HepG2 (cell line): Measurements from ENCODE around the gene GDF7. TPM values are rescaled to one million over a fixed set of nuclear protein-coding genes. Genes with fewer than 3 reads are reported as not detected.

Source experiments
- ETV5 ChIP-seq: IDR thresholded peaks from 2 replicates; pipeline ENCODE4 v1.6.1; 2018; ENCODE audit warnings: missing biosample characterization, missing genetic modification reagents, inconsistent platforms, borderline replicate concordance
- FOXC1 ChIP-seq: sonication (generic); formaldehyde crosslinking; IDR thresholded peaks from 2 replicates; pipeline ENCODE4 v1.8.0; 2022; ENCODE audit warnings: mild to moderate bottlenecking, missing genetic modification reagents, borderline replicate concordance
- FOXK2 ChIP-seq: fragments of 450-650 bp; IDR thresholded peaks from 2 replicates; pipeline ENCODE4 v1.6.1; 2016
- FOXP4 ChIP-seq: sonication (generic); formaldehyde crosslinking; IDR thresholded peaks from 2 replicates; pipeline ENCODE4 v1.4.0; 2020; ENCODE audit warnings: missing genetic modification reagents
- GMEB2 ChIP-seq: IDR thresholded peaks from 2 replicates; pipeline ENCODE4 v1.6.1; 2016; ENCODE audit warnings: missing biosample characterization, missing genetic modification reagents, low read depth
- MXD1 ChIP-seq: sonication (generic); formaldehyde crosslinking; IDR thresholded peaks from 2 replicates; pipeline ENCODE4 v1.4.0; 2020; ENCODE audit warnings: mild to moderate bottlenecking, missing genetic modification reagents
- PHF20 ChIP-seq: sonication (generic); formaldehyde crosslinking; IDR thresholded peaks from 2 replicates; pipeline ENCODE4 v1.5.0; 2020; ENCODE audit warnings: mild to moderate bottlenecking, missing genetic modification reagents
- PHF8 ChIP-seq: sonication (generic); formaldehyde crosslinking; IDR thresholded peaks from 2 replicates; pipeline ENCODE4 v1.5.0; 2020; ENCODE audit warnings: missing genetic modification reagents
- SMAD3 ChIP-seq: sonication (generic); formaldehyde crosslinking; IDR thresholded peaks from 2 replicates; pipeline ENCODE4 v1.4.0; 2020; ENCODE audit warnings: missing genetic modification reagents
- SSRP1 ChIP-seq: IDR thresholded peaks from 2 replicates; pipeline ENCODE4 v1.6.1; 2016; ENCODE audit warnings: control low read depth
- TGIF2 ChIP-seq: IDR thresholded peaks from 2 replicates; pipeline ENCODE4 v1.6.1; 2016; ENCODE audit warnings: control low read depth, missing compliant biosample characterization
- YEATS2 ChIP-seq: sonication (generic); formaldehyde crosslinking; IDR thresholded peaks from 2 replicates; pipeline ENCODE4 v1.4.0; 2020; ENCODE audit warnings: missing genetic modification reagents, borderline replicate concordance
- ZFP91 ChIP-seq: sonication (generic); formaldehyde crosslinking; IDR thresholded peaks from 2 replicates; pipeline ENCODE4 v1.9.0; 2022; ENCODE audit warnings: missing genetic modification reagents, mild to moderate bottlenecking, borderline replicate concordance
- ZNF124 ChIP-seq: sonication (generic); formaldehyde crosslinking; IDR thresholded peaks from 2 replicates; pipeline ENCODE4 v1.4.0; 2020; ENCODE audit warnings: missing genetic modification reagents
- ZNF138 ChIP-seq: sonication (generic); formaldehyde crosslinking; IDR thresholded peaks from 2 replicates; pipeline ENCODE4 v1.5.0; 2020; ENCODE audit warnings: mild to moderate bottlenecking, low read depth, missing genetic modification reagents
- ZNF24 ChIP-seq: fragments of 450-650 bp; IDR thresholded peaks from 2 replicates; pipeline ENCODE4 v1.6.1; 2017; ENCODE audit warnings: antibody characterized with exemption, mild to moderate bottlenecking
- ZNF281 ChIP-seq: sonication (generic); formaldehyde crosslinking; IDR thresholded peaks from 2 replicates; pipeline ENCODE4 v1.4.0; 2020; ENCODE audit warnings: missing genetic modification reagents, borderline replicate concordance
- ZNF335 ChIP-seq: sonication (generic); formaldehyde crosslinking; IDR thresholded peaks from 2 replicates; pipeline ENCODE4 v1.4.0; 2020; ENCODE audit warnings: missing genetic modification reagents
- ZNF530 ChIP-seq: sonication (generic); formaldehyde crosslinking; IDR thresholded peaks from 2 replicates; pipeline ENCODE4 v1.5.0; 2020; ENCODE audit warnings: low read depth, mild to moderate bottlenecking, missing genetic modification reagents
- ZNF547 ChIP-seq: sonication (generic); formaldehyde crosslinking; IDR thresholded peaks from 2 replicates; pipeline ENCODE4 v1.5.1; 2020; ENCODE audit warnings: mild to moderate bottlenecking, missing genetic modification reagents
- ZNF614 ChIP-seq: IDR thresholded peaks from 2 replicates; pipeline ENCODE4 v1.6.1; 2018; ENCODE audit warnings: missing biosample characterization, missing genetic modification reagents, inconsistent platforms, borderline replicate concordance
- polyA plus RNA-seq, 8 experiments: library from polyadenylated mRNA; depleted of rRNA in 3 of 8; stranded (reverse) in 7 of 8; unstranded in 1 of 8; fragments of >200 nt; fragmentation: Illumina TruSeq in 4 of 8; extraction: Trizol in 4 of 8; gene quantifications; 2 replicates each; pipeline versions ENCODE4 v1.2.1 to v1.2.3, GENCODE V29; 2011 to 2016; ENCODE audit warnings: low read depth in 4 of 8, missing spikeins in 1 of 8, mixed read lengths in 1 of 8; ENCODE audit not compliant: insufficient read depth in 1 of 8
- total RNA-seq, 5 experiments: library from RNA; depleted of rRNA; stranded (reverse); fragments of >200 nt; fragmentation: Illumina TruSeq; extraction: Trizol; gene quantifications; 2 replicates each; pipeline ENCODE4 v1.2.3, GENCODE V29; 2016; ENCODE audit warnings: low read depth in 1 of 5

GDF7 gene
- total and polyA plus RNA-seq, 2 of the 13 experiments (the other 11 are each of a cell fraction or from before 2014, with no cell fraction given): 1.6 to 15.0 TPM

GRCh38 chr2:20642055-20642971 is 24.6 kb upstream of the GDF7 start (continued):
- TF ChIP-seq ZNF124 (CRISPR knock-in tag) (peak; percentile 82; the same call in 1 of the 2 replicates), SMAD3 (CRISPR knock-in tag) (no peak), ZNF138 (CRISPR knock-in tag) (no peak), TGIF2 (no peak), FOXK2 (no peak), FOXC1 (CRISPR knock-in tag) (peak; percentile 67), ZNF530 (CRISPR knock-in tag) (no peak), SSRP1 (0 out of 2 replicates have a peak, but pooled peaks have one; percentile 44), ZFP91 (CRISPR knock-in tag) (peak; percentile 72), ZNF281 (no peak), YEATS2 (CRISPR knock-in tag) (peak; percentile 72; the same call in 1 of the 2 replicates), ZNF335 (CRISPR knock-in tag) (0 out of 2 replicates have a peak, but pooled peaks have one; percentile 25), PHF8 (CRISPR knock-in tag) (no peak), ZNF24 (no peak), ETV5 (CRISPR knock-in tag) (no peak), ZNF547 (no peak; the same call in 1 of the 2 replicates), MXD1 (CRISPR knock-in tag) (0 out of 2 replicates have a peak, but pooled peaks have one; percentile 37), PHF20 (CRISPR knock-in tag) (no peak), FOXP4 (CRISPR knock-in tag) (0 out of 2 replicates have a peak, but pooled peaks have one; percentile 18), ZNF614 (CRISPR knock-in tag) (peak; percentile 50; the same call in 1 of the 2 replicates), GMEB2 (CRISPR knock-in tag) (no peak)
